ENCODE measurements around the gene RIOX2. TPM values are rescaled to one million over a fixed set of nuclear protein-coding genes. Genes with fewer than 3 reads are reported as not detected.

Gene RIOX2
- total RNA-seq, 1 donor from 2014 or later: 20.2 TPM

- no peaks in the 10 kb centered on the region for H3K79me2 ChIP-seq (ENCODE audit: insufficient read depth, low read length)
- H3K4me3 Mint-ChIP-seq (ENCODE audit: unreplicated experiment): no peak overlapping the region
- H2AFZ ChIP-seq (ENCODE audit: low read depth, low read length): no peak overlapping the region
- no peak overlapping the region for H3K4me2 ChIP-seq (ENCODE audit: low read length)
- H3K4me1 ChIP-seq (ENCODE audit: insufficient read depth, low read length): no peaks in the 10 kb centered on the region
- H3K27ac Mint-ChIP-seq (ENCODE audit: unreplicated experiment): no peak overlapping the region
- no peaks in the 10 kb centered on the region for H3K27me3 Mint-ChIP-seq (ENCODE audit: low read depth, unreplicated experiment)
- no peak overlapping the region for H3K27ac ChIP-seq (ENCODE audit: low read depth, low read length)
- no peaks in the 10 kb centered on the region for H3K9me3 Mint-ChIP-seq (ENCODE audit: unreplicated experiment)
- TF ChIP-seq EZH2 (IDR thresholded peaks at IDR 0.05; ENCODE audit: insufficient read depth, low read length) (no peak), CTCF (IDR thresholded peaks at IDR 0.05; ENCODE audit: insufficient read depth, low read depth, low read length) (no peak)
- H3K9ac ChIP-seq (ENCODE audit: low read length): no peak overlapping the region
- H3K36me3 ChIP-seq (ENCODE audit: insufficient read depth, low read length): no peaks in the 10 kb centered on the region
- no peak for FAIRE-seq
- H3K9me3 ChIP-seq (ENCODE audit: insufficient read depth, low read depth, low read length): no peaks in the 10 kb centered on the region
- no peaks in the 10 kb centered on the region for H3K36me3 Mint-ChIP-seq (ENCODE audit: low read depth, unreplicated experiment)
- no peaks in the 10 kb centered on the region for H4K20me1 ChIP-seq (ENCODE audit: insufficient read depth, low read length)
- H3K27me3 ChIP-seq (ENCODE audit: insufficient read depth, low read length): peaks cover 2% of the 10 kb centered on the region
- DNase-seq (ENCODE audit: low read depth): no peak
- H3K4me3 ChIP-seq (ENCODE audit: insufficient read depth, low read depth, low read length): no peak overlapping the region
- no peaks in the 10 kb centered on the region for H3K4me1 Mint-ChIP-seq (ENCODE audit: low read depth, unreplicated experiment)
These were observed 26.9 kb upstream of the RIOX2 start for GRCh38 chr3:97999103-97999502.

- H3K27ac ChIP-seq (ENCODE audit: low read depth, low read length): no peak overlapping the region
- no peaks in the 10 kb centered on the region for H3K9me3 ChIP-seq (ENCODE audit: insufficient read depth, low read depth, low read length)
- H3K9ac ChIP-seq (ENCODE audit: low read length): no peak overlapping the region
- H3K4me1 Mint-ChIP-seq (ENCODE audit: low read depth, unreplicated experiment): no peaks in the 10 kb centered on the region
- H3K27me3 Mint-ChIP-seq (ENCODE audit: low read depth, unreplicated experiment): no peaks in the 10 kb centered on the region
- no peak overlapping the region for H2AFZ ChIP-seq (ENCODE audit: low read depth, low read length)
- FAIRE-seq: no peak
- no peaks in the 10 kb centered on the region for H4K20me1 ChIP-seq (ENCODE audit: insufficient read depth, low read length)
- peaks cover 2% of the 10 kb centered on the region for H3K27me3 ChIP-seq (ENCODE audit: insufficient read depth, low read length)
- TF ChIP-seq EZH2 (IDR thresholded peaks at IDR 0.05; ENCODE audit: insufficient read depth, low read length): no peak
- TF ChIP-seq CTCF (IDR thresholded peaks at IDR 0.05; ENCODE audit: insufficient read depth, low read depth, low read length): no peak
- no peak overlapping the region for H3K4me3 ChIP-seq (ENCODE audit: insufficient read depth, low read depth, low read length)
- no peak for DNase-seq (ENCODE audit: low read depth)
- no peaks in the 10 kb centered on the region for H3K9me3 Mint-ChIP-seq (ENCODE audit: unreplicated experiment)
- H3K79me2 ChIP-seq (ENCODE audit: insufficient read depth, low read length): no peaks in the 10 kb centered on the region
- no peaks in the 10 kb centered on the region for H3K4me1 ChIP-seq (ENCODE audit: insufficient read depth, low read length)
- H3K27ac Mint-ChIP-seq (ENCODE audit: unreplicated experiment): no peak overlapping the region
- H3K4me2 ChIP-seq (ENCODE audit: low read length): no peak overlapping the region
- no peaks in the 10 kb centered on the region for H3K36me3 ChIP-seq (ENCODE audit: insufficient read depth, low read length)
- no peaks in the 10 kb centered on the region for H3K36me3 Mint-ChIP-seq (ENCODE audit: low read depth, unreplicated experiment)
- no peak overlapping the region for H3K4me3 Mint-ChIP-seq (ENCODE audit: unreplicated experiment)
These were observed 24.8 kb upstream of the RIOX2 start for GRCh38 chr3:97996988-97997387.

- Histone ChIP-seq H3K36me3 (ENCODE audit: insufficient read depth, low read length) (no peaks in the 10 kb centered on the region), H3K4me1 (ENCODE audit: insufficient read depth, low read length) (no peaks in the 10 kb centered on the region), H3K27me3 (ENCODE audit: insufficient read depth, low read length) (no peaks in the 10 kb centered on the region), H3K9ac (ENCODE audit: low read length) (no peak overlapping the region), H3K79me2 (ENCODE audit: insufficient read depth, low read length) (no peaks in the 10 kb centered on the region), H3K27ac (ENCODE audit: low read depth, low read length) (no peak overlapping the region), H2AFZ (ENCODE audit: low read depth, low read length) (no peak overlapping the region), H4K20me1 (ENCODE audit: insufficient read depth, low read length) (no peaks in the 10 kb centered on the region), H3K4me2 (ENCODE audit: low read length) (no peak overlapping the region), H3K9me3 (ENCODE audit: insufficient read depth, low read depth, low read length) (no peaks in the 10 kb centered on the region), H3K4me3 (ENCODE audit: insufficient read depth, low read depth, low read length) (no peak overlapping the region)
- TF ChIP-seq CTCF (IDR thresholded peaks at IDR 0.05; ENCODE audit: insufficient read depth, low read depth, low read length) (no peak), EZH2 (IDR thresholded peaks at IDR 0.05; ENCODE audit: insufficient read depth, low read length) (no peak)
- no peaks in the 10 kb centered on the region for H3K36me3 Mint-ChIP-seq (ENCODE audit: low read depth, unreplicated experiment)
- no peaks in the 10 kb centered on the region for H3K4me1 Mint-ChIP-seq (ENCODE audit: low read depth, unreplicated experiment)
- FAIRE-seq (no peak), DNase-seq (ENCODE audit: low read depth) (no peak)
- H3K27ac Mint-ChIP-seq (ENCODE audit: unreplicated experiment): no peak overlapping the region
- no peaks in the 10 kb centered on the region for H3K27me3 Mint-ChIP-seq (ENCODE audit: low read depth, unreplicated experiment)
- H3K4me3 Mint-ChIP-seq (ENCODE audit: unreplicated experiment): no peak overlapping the region
- H3K9me3 Mint-ChIP-seq (ENCODE audit: unreplicated experiment): no peaks in the 10 kb centered on the region
These were observed 22.2 kb upstream of the RIOX2 start for GRCh38 chr3:97994328-97994945.
